Progenitor cell of endocrine pancreas (in vitro differentiated cells): ENCODE data around the gene GLCE. TPM values are rescaled to one million over a fixed set of nuclear protein-coding genes. Genes with fewer than 3 reads are reported as not detected.
A peak's percentile ranks its signal among the peaks of the same experiment; 100 is the strongest.

ENCODE experiments used
- DNase-seq: peaks from one replicate; pipeline ENCODE4 v3.0.0; 2021; ENCODE audit warnings: low spot score; ENCODE audit not compliant: unreplicated experiment
- H3K27ac Mint-ChIP-seq: 2 replicates; pipeline ENCODE4 v1.8.0; 2021; ENCODE audit warnings: mild to moderate bottlenecking, moderate library complexity, mixed read lengths
- H3K27me3 Mint-ChIP-seq: 2 replicates; pipeline ENCODE4 v1.8.0; 2021; ENCODE audit warnings: mixed read lengths
- H3K36me3 Mint-ChIP-seq: 2 replicates; pipeline ENCODE4 v1.8.0; 2022; ENCODE audit warnings: mixed read lengths; ENCODE audit not compliant: insufficient read depth
- H3K4me1 Mint-ChIP-seq: 2 replicates; pipeline ENCODE4 v1.8.0; 2021; ENCODE audit warnings: low read depth, mixed read lengths
- H3K4me3 Mint-ChIP-seq: 2 replicates; pipeline ENCODE4 v1.8.0; 2021; ENCODE audit warnings: low read depth, mild to moderate bottlenecking, moderate library complexity, mixed read lengths
- H3K9me3 Mint-ChIP-seq: 2 replicates; pipeline ENCODE4 v1.8.0; 2021; ENCODE audit warnings: low read depth, mixed read lengths
- total RNA-seq: library from RNA; stranded (reverse); gene quantifications from 2 replicates; pipeline ENCODE4 v1.2.1, GENCODE V29; 2021
- TF ChIP-seq, protein P1 (sequence below): fragments of 200-600 bp; sonication (generic); IDR thresholded peaks from one replicate; pipeline ENCODE4 v1.5.0; 2021; ENCODE audit warnings: antibody characterized with exemption, mild to moderate bottlenecking; ENCODE audit not compliant: unreplicated experiment

The GLCE gene
- total RNA-seq, 1 donor from 2014 or later: 18.0 TPM

DNA sequence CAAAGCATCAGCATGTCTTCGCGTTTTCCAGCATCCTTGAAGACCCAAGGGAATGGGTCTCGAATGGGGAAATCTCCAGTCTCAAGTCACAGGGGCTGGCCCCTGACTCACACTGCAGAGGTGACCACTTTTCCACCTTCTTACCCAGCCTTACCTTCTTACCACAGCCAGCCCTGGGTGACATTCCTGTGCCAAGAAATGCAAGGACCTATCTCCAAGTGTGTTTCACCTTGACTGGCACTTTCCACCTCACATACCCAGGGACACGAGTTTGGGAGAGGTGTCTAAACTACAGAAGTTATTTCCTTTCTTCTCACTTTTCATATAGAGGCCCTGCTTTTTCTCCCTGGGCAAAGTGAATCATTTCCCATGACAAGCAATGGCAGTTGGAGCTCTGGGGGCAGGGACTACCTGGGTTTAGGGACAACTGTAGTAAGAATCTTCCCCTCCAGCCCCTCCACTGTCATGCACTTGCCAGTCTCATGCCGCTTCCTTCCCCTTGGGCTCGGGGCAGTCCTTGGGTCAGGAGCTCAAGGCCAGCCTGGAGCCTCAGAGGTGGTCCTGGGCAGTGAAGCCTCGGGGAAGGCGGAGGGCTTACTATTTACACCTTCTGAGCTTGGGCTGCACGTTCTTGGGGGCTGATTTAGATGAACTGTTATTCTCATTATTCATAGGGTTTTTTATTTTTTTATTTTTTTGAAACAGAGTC, 155.1 kb downstream of the GLCE start:
- H3K9me3 Mint-ChIP-seq: no peaks in the 10 kb centered on the region
- no peak overlapping the region for H3K27ac Mint-ChIP-seq
- H3K4me3 Mint-ChIP-seq: no peak overlapping the region
- H3K4me1 Mint-ChIP-seq: peaks cover 32% of the 10 kb centered on the region
- no peaks in the 10 kb centered on the region for H3K27me3 Mint-ChIP-seq
- TF ChIP-seq, protein P1, sequence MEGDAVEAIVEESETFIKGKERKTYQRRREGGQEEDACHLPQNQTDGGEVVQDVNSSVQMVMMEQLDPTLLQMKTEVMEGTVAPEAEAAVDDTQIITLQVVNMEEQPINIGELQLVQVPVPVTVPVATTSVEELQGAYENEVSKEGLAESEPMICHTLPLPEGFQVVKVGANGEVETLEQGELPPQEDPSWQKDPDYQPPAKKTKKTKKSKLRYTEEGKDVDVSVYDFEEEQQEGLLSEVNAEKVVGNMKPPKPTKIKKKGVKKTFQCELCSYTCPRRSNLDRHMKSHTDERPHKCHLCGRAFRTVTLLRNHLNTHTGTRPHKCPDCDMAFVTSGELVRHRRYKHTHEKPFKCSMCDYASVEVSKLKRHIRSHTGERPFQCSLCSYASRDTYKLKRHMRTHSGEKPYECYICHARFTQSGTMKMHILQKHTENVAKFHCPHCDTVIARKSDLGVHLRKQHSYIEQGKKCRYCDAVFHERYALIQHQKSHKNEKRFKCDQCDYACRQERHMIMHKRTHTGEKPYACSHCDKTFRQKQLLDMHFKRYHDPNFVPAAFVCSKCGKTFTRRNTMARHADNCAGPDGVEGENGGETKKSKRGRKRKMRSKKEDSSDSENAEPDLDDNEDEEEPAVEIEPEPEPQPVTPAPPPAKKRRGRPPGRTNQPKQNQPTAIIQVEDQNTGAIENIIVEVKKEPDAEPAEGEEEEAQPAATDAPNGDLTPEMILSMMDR: no peak
- DNase-seq: no peak
- H3K36me3 Mint-ChIP-seq: no peaks in the 10 kb centered on the region

DNA sequence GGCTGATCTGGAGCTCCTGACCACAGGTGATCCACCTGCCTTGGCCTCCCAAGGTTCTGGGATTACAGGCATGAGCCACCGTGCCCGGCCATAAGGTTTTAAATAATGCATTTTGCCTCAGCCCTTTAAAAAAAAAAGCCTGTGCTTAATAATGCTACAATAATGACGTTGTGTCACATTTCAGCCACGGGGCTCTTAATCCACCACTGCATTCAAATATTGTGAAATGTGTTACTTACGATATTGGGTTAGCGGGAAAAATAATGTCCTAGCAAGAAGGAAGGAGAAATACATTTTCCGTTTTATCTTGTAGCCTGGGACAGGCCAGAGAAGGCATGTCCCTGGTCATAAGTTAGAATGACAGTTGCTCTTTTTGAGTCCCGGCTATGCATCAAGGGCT, 155.9 kb downstream of the GLCE start:
- no peaks in the 10 kb centered on the region for H3K27me3 Mint-ChIP-seq
- H3K4me3 Mint-ChIP-seq: no peak overlapping the region
- H3K27ac Mint-ChIP-seq: no peak overlapping the region
- no peaks in the 10 kb centered on the region for H3K9me3 Mint-ChIP-seq
- no peaks in the 10 kb centered on the region for H3K36me3 Mint-ChIP-seq
- peaks cover 30% of the 10 kb centered on the region for H3K4me1 Mint-ChIP-seq
- TF ChIP-seq, protein P1: no peak
- DNase-seq: no peak

GRCh38 chr15:69317392-69317841, 157.0 kb downstream of the GLCE start:
- peaks cover 25% of the 10 kb centered on the region for H3K4me1 Mint-ChIP-seq

GRCh38 chr15:69318033-69318432, 157.6 kb downstream of the GLCE start:
- DNase-seq: no peak
- TF ChIP-seq, protein P1: no peak
- no peaks in the 10 kb centered on the region for H3K9me3 Mint-ChIP-seq
- H3K4me3 Mint-ChIP-seq: peak overlapping the region; percentile 39
- no peak overlapping the region for H3K27ac Mint-ChIP-seq
- no peaks in the 10 kb centered on the region for H3K27me3 Mint-ChIP-seq
- no peaks in the 10 kb centered on the region for H3K36me3 Mint-ChIP-seq
- H3K4me1 Mint-ChIP-seq: peaks cover 25% of the 10 kb centered on the region

More at GRCh38 chr15:69317392-69317841, 157.0 kb downstream of the GLCE start:
- no peaks in the 10 kb centered on the region for H3K27me3 Mint-ChIP-seq
- peak overlapping the region; percentile 39 for H3K4me3 Mint-ChIP-seq
- no peak for DNase-seq
- H3K9me3 Mint-ChIP-seq: no peaks in the 10 kb centered on the region
- TF ChIP-seq, protein P1: no peak
- H3K36me3 Mint-ChIP-seq: no peaks in the 10 kb centered on the region
- peak overlapping the region; percentile 55 for H3K27ac Mint-ChIP-seq

- H3K4me3 Mint-ChIP-seq: no peak overlapping the region
- H3K27me3 Mint-ChIP-seq: no peaks in the 10 kb centered on the region
- DNase-seq: no peak
- TF ChIP-seq, protein P1: no peak
- H3K27ac Mint-ChIP-seq: no peak overlapping the region
- no peaks in the 10 kb centered on the region for H3K9me3 Mint-ChIP-seq
- no peaks in the 10 kb centered on the region for H3K36me3 Mint-ChIP-seq
- H3K4me1 Mint-ChIP-seq: peaks cover 23% of the 10 kb centered on the region
Observed at GRCh38 chr15:69319384-69320375, 159.2 kb downstream of the GLCE start.
